Right lobe of liver (tissue), 4 donors: ENCODE data around the gene THAP4.

Experiments used
- POLR2A ChIP-seq: fragments of 450-650 bp; IDR thresholded peaks from one replicate; pipeline ENCODE4 v1.6.1; 2017; ENCODE audit warnings: antibody characterized with exemption, mild to moderate bottlenecking
- TF ChIP-seq, protein P1 (sequence below), 4 donors: fragments of 200-600 bp in 3 of 4; fragments of 450-650 bp in 1 of 4; IDR thresholded peaks; one replicate each; pipeline versions ENCODE4 v1.5.1 to v1.8.0; 2016 to 2022; ENCODE audit warnings: antibody characterized with exemption in 4 of 4, mild to moderate bottlenecking in 2 of 4
- donor health status: DM: no; HTN: no; CAD: no.
- donor health status: DM: no; HTN: no; CAD: no.
- donor health status: DM: no; HTN: yes; CAD: no.

DNA sequence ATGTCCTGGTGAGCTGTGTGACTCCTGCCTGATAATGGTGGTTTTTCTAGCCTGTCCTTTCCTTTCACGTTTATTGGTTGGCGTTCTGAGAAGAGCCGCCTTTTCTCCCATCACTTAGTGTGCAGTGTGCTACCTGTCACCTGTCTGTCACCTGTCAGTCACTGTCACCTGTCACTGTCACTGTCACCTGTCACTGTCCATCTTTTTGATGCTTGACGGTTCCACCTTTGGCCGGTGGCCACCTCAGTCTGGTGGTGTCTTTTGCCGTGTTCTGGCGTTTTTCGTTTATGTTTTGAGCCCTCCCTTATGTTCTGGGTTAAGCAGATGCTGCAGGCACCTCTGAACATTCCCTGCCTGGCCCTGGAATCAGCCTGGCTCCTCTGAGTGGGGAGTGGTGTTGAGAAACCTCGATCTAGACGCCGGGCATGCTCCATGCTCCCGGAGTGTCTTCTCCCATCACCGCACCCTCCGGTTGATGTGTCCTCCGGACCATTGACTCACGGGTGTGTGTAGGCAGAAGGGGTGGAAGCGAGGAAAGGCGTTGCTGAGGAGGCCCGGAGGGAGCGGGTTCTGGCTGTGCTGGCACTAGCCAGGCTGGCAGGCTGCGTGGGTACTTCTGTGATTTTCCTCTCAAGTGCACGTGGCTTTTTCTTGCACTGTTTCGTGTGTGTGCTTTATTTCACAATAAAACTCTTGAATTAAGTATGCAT, 28.9 kb upstream of the THAP4 start:
- TF ChIP-seq, protein P1, sequence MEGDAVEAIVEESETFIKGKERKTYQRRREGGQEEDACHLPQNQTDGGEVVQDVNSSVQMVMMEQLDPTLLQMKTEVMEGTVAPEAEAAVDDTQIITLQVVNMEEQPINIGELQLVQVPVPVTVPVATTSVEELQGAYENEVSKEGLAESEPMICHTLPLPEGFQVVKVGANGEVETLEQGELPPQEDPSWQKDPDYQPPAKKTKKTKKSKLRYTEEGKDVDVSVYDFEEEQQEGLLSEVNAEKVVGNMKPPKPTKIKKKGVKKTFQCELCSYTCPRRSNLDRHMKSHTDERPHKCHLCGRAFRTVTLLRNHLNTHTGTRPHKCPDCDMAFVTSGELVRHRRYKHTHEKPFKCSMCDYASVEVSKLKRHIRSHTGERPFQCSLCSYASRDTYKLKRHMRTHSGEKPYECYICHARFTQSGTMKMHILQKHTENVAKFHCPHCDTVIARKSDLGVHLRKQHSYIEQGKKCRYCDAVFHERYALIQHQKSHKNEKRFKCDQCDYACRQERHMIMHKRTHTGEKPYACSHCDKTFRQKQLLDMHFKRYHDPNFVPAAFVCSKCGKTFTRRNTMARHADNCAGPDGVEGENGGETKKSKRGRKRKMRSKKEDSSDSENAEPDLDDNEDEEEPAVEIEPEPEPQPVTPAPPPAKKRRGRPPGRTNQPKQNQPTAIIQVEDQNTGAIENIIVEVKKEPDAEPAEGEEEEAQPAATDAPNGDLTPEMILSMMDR (IDR thresholded peaks at IDR 0.05): no peak
- no peak for TF ChIP-seq POLR2A
